DLD1 (cell line): ENCODE results near the gene GPR156.

Source experiments
- in situ Hi-C: cut with HindIII; loops from 2 replicates; pipeline ENCODE4 v1.10.0; 2017; ENCODE audit warnings: low sequenced_read_pairs

GPR156 gene

GRCh38 chr3:120139140-120139539, 145.9 kb downstream of the GPR156 start:
- in situ Hi-C loops = no loop called here

GRCh38 chr3:120137548-120137947, 147.5 kb downstream of the GPR156 start:
- in situ Hi-C loops = no loop called here

- in situ Hi-C loops = no loop called here
These were observed 154.4 kb downstream of the GPR156 start for GRCh38 chr3:120130656-120131055.

- in situ Hi-C loops = no loop called here
These were observed 155.1 kb downstream of the GPR156 start for GRCh38 chr3:120129718-120130513.

GRCh38 chr3:120129051-120129450, 156.0 kb downstream of the GPR156 start:
- in situ Hi-C loops = no loop called here

- in situ Hi-C loops = no loop called here
These were observed 159.0 kb downstream of the GPR156 start for GRCh38 chr3:120125992-120126391.

GRCh38 chr3:120119846-120120510, 165.0 kb downstream of the GPR156 start:
- in situ Hi-C loops = no loop called here
